ENCODE data around the gene ITGA6.

DNA sequence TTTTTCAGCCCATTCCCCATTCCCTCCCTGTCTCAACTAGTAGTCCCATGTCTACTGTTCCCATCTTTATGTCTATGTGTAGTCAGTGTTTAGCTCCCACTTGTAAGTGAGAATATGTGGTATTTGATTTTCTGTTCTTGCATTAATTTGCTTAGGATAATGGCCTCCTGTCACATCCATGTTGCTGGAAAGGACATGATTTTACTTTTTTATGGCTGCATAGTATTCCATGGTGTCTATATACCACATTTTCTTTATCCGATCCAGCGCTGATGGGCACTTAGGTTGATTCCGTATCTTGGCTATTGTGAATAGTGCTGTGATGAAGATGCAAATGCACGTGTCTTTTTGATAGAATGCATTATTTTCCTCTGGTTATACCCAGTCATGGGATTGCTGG, 21.7 kb upstream of the ITGA6 start:
- TF ChIP-seq, protein P1, sequence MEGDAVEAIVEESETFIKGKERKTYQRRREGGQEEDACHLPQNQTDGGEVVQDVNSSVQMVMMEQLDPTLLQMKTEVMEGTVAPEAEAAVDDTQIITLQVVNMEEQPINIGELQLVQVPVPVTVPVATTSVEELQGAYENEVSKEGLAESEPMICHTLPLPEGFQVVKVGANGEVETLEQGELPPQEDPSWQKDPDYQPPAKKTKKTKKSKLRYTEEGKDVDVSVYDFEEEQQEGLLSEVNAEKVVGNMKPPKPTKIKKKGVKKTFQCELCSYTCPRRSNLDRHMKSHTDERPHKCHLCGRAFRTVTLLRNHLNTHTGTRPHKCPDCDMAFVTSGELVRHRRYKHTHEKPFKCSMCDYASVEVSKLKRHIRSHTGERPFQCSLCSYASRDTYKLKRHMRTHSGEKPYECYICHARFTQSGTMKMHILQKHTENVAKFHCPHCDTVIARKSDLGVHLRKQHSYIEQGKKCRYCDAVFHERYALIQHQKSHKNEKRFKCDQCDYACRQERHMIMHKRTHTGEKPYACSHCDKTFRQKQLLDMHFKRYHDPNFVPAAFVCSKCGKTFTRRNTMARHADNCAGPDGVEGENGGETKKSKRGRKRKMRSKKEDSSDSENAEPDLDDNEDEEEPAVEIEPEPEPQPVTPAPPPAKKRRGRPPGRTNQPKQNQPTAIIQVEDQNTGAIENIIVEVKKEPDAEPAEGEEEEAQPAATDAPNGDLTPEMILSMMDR (IDR thresholded peaks at IDR 0.05): no peak
- no peak for TF ChIP-seq POLR2A (IDR thresholded peaks at IDR 0.05; ENCODE audit: low read depth)
- no peak for TF ChIP-seq EP300 (IDR thresholded peaks at IDR 0.05)
